GM13977 (cell line): Measurements from ENCODE around the gene MED9.

Source experiments
- DNase-seq: peaks from one replicate; pipeline ENCODE4 v3.0.0; 2012; ENCODE audit warnings: low spot score
- in situ Hi-C: fragments of 300-500 bp; cut with MboI; formaldehyde crosslinking; loops from one replicate; pipeline ENCODE4 v1.12.0; 2022; ENCODE audit warnings: low sequenced_read_pairs, low pct_unique_long_range_greater_than_20kb, mixed read lengths, inconsistent platforms; ENCODE audit not compliant: unreplicated experiment
- TF ChIP-seq, protein P1 (sequence below): IDR thresholded peaks from 2 replicates; pipeline ENCODE4 v1.5.1; 2012; ENCODE audit warnings: mild to moderate bottlenecking, control low read depth; ENCODE audit not compliant: insufficient read depth; ENCODE audit errors: extremely low read depth, missing control alignments

Gene MED9

DNA sequence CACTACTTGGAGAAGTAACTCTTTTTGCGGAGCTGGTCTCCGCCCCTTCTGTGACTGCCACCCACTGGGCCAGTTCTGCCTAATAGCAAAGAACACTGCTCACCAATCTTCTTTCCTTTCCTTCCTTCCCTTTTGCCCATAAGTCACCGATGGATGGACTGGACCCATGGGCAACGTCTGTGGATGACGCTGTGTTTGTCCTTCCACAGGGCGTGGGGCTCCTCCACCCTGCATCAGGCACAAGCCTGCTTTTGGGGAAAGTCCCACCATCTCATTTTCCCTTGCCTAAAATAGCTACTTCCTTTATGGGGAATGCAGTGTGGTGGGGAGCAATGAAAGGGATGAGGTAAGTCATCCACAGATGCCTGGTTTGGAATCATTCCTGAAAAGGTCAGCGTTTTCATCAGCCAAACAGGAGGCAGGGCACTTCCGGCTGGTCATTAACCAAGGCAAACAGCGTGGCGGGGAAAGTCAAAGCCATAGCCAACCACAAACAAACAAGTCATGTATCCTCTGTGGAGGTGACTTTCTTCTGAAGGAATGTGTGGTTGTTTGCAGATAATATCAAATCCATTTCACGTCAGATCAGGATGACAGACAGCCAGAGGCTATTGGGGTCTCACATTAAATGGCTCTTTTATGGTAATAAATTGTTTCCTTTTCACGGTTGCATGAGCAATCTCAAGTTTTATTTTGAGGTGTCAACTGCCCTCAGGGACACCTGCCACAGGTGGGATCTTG lies 30.7 kb upstream of the MED9 start:
- in situ Hi-C loops = no loop called here
- TF ChIP-seq, protein P1, sequence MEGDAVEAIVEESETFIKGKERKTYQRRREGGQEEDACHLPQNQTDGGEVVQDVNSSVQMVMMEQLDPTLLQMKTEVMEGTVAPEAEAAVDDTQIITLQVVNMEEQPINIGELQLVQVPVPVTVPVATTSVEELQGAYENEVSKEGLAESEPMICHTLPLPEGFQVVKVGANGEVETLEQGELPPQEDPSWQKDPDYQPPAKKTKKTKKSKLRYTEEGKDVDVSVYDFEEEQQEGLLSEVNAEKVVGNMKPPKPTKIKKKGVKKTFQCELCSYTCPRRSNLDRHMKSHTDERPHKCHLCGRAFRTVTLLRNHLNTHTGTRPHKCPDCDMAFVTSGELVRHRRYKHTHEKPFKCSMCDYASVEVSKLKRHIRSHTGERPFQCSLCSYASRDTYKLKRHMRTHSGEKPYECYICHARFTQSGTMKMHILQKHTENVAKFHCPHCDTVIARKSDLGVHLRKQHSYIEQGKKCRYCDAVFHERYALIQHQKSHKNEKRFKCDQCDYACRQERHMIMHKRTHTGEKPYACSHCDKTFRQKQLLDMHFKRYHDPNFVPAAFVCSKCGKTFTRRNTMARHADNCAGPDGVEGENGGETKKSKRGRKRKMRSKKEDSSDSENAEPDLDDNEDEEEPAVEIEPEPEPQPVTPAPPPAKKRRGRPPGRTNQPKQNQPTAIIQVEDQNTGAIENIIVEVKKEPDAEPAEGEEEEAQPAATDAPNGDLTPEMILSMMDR = no peak
- no peak for DNase-seq

DNA sequence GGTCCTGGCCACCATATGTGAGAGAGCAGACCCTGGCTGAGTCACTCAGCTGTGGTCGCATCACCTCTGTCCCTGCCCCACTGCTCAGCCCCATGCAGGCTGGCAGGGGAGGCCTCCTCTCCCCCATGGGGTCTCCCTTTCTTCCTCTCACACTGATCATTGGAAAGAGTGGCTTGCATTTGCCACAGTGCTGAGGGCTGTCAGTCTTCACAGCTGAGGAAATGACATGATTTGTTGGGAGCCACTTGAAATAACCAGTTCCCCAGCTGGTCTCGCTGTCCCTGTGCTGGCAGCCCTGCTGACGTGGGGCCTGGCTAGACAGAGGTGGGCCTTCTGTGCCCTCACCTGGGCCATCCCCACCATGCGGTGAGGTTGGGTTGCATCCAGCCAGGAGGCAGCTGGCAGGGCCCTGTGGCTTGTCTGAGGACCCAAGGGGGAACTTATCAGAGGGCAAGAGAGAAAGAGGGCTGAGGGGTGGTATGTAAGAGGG lies 30.1 kb upstream of the MED9 start:
- in situ Hi-C loops = no loop called here
- DNase-seq = no peak
- TF ChIP-seq, protein P1 = no peak

DNA sequence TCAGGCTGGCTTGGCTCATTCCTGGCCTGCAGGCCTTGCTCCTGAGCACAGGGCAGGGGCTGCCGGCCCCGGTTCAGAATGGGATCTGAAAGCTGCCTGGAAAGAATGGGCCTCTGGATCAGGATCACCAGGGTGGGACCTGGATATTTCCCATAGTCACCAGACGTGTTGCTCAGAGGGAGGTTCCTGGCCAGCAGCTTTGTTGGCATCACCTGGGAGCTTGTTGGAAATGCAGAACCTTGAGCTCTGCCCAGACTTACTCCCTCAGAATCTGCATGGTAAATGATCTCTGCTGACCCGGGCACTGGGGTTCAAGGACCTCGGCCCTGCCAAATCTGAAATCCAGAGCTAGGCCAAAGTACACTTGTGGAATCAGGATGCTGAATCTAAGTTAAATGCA lies 29.5 kb upstream of the MED9 start:
- no peak for DNase-seq
- in situ Hi-C loops = no loop called here
- TF ChIP-seq, protein P1 = no peak

DNA sequence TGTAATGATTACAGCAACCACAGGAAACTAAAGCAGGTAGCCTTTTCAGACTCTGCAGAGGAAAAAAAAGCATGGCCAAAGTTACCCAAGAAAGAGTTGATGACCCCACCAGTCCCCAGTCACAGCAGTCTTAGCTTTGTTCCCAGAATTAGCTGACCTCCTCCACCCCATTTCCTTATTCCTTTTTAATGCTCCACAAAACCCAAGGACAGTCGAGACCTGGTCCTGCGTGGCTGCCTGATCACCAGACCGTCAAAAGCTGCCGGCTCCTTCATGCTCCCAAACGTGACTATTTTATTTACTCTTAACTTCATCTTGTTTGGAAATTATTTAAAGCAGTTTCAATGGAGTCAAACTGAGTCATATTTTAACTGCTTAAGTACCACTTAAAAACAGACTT lies 28.7 kb upstream of the MED9 start:
- in situ Hi-C loops = no loop called here
- TF ChIP-seq, protein P1 = no peak
- no peak for DNase-seq

DNA sequence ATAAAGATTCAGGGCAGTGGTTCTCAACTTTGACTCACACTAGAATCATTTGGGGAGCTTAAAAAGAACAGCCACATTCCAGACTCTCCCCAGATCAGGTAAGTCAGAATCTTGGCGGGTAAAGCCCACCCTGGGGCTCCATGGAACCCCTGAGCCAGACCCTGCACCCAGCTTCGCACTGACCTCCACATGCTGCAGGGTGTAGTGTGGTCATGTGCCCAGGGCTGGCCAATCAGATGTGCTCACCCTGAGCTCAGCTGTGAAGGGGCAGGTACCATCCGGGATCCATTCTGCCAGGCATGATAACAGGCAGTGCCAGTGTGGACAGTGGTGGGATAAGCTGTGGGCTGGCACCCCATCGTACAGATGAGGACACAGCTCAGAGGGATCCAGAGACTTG lies 28.1 kb upstream of the MED9 start:
- TF ChIP-seq, protein P1 = no peak
- in situ Hi-C loops = no loop called here
- DNase-seq = no peak

DNA sequence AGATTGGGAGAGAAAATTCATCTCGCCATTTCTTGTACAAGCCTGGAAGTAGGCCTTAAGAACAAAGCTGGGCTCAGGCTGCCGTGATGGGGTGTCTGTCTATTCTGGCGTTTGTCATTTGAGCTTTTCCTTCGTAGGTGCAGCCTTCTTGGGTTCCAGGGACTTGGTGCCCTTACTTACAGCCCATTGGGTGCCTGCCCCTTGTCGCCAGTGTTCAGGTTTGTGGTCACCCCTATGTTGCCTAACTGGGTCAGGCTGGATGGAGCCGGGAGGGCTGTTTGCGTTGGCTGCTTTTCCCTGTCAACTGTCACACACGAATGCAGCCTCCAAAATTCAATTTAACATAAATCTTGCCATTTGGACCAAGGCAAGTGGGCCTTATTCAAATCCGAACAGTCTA lies 23.7 kb upstream of the MED9 start:
- TF ChIP-seq, protein P1 = no peak
- in situ Hi-C loops = no loop called here
- DNase-seq = no peak
